Lower lobe of right lung (tissue), 2 donors: ENCODE measurements around the gene ABHD17B. TPM values are rescaled to one million over a fixed set of nuclear protein-coding genes. Genes with fewer than 3 reads are reported as not detected.

Experiments used
- ATAC-seq, 2 donors: fragments of 200-7000 bp; cut with Tn5 transposase; one replicate each; pipeline ENCODE4 v1.9.1; 2020 to 2022; ENCODE audit warnings: mild to moderate bottlenecking in 2 of 2, moderate library complexity in 2 of 2
- DNase-seq: peaks from one replicate; pipeline ENCODE4 v3.0.0-alpha.2; 2020
- H3K27ac ChIP-seq: fragments of 200-600 bp; one replicate; pipeline ENCODE4 v1.8.0; 2022
- H3K27me3 ChIP-seq: fragments of 200-600 bp; one replicate; pipeline ENCODE4 v1.8.0; 2022; ENCODE audit warnings: low read depth
- H3K36me3 ChIP-seq: fragments of 200-600 bp; one replicate; pipeline ENCODE4 v1.8.0; 2022; ENCODE audit warnings: mild to moderate bottlenecking
- H3K4me1 ChIP-seq: fragments of 200-600 bp; one replicate; pipeline ENCODE4 v1.8.0; 2022
- H3K4me3 ChIP-seq: fragments of 200-600 bp; one replicate; pipeline ENCODE4 v1.8.0; 2022; ENCODE audit warnings: mild to moderate bottlenecking
- H3K9me3 ChIP-seq: fragments of 200-600 bp; one replicate; pipeline ENCODE4 v1.8.0; 2022
- CTCF ChIP-seq: fragments of 200-600 bp; IDR thresholded peaks from one replicate; pipeline ENCODE4 v1.8.0; 2022; ENCODE audit warnings: antibody characterized with exemption, mild to moderate bottlenecking
- intact Hi-C: fragments of 100-400 bp; cut with DNase I; formaldehyde crosslinking; loops from one replicate; pipeline ENCODE4 v1.11.0; 2022
- total RNA-seq: library from RNA; stranded (reverse); fragmentation: NEBNext Ultra II Directional; extraction: Animal tissue kit (Norgen Biotek cat#: 25700); gene quantifications from one replicate; pipeline ENCODE4 v1.2.1, GENCODE V29; 2021
- donor health status: DM: no; HTN: yes; CAD: no; lungs with severe emphysema.

ABHD17B gene
- total RNA-seq, 1 donor from 2014 or later, result 12.8 TPM

- Histone ChIP-seq H3K4me3 (no peak overlapping the region), H3K4me1 (no peaks in the 10 kb centered on the region), H3K9me3 (no peaks in the 10 kb centered on the region), H3K27me3 (no peaks in the 10 kb centered on the region), H3K27ac (no peak overlapping the region), H3K36me3 (no peaks in the 10 kb centered on the region)
- no peak for DNase-seq
- intact Hi-C loops, result no loop called here
- no peak for ATAC-seq
- no peak for TF ChIP-seq CTCF
These were observed 30.1 kb upstream of the ABHD17B start for GRCh38 chr9:71941060-71941568.

GRCh38 chr9:71937898-71938297 is 26.9 kb upstream of the ABHD17B start:
- H3K4me3 ChIP-seq, result no peak overlapping the region
- no peaks in the 10 kb centered on the region for H3K9me3 ChIP-seq
- no peak for TF ChIP-seq CTCF
- DNase-seq, result no peak
- ATAC-seq, result no peak
- no peaks in the 10 kb centered on the region for H3K36me3 ChIP-seq
- intact Hi-C loops, result no loop called here
- H3K27ac ChIP-seq, result no peak overlapping the region
- H3K4me1 ChIP-seq, result no peaks in the 10 kb centered on the region
- H3K27me3 ChIP-seq, result no peaks in the 10 kb centered on the region

- Histone ChIP-seq H3K9me3 (no peaks in the 10 kb centered on the region), H3K27ac (no peak overlapping the region), H3K4me3 (no peak overlapping the region), H3K27me3 (no peaks in the 10 kb centered on the region), H3K4me1 (no peaks in the 10 kb centered on the region), H3K36me3 (no peaks in the 10 kb centered on the region)
- no peak for TF ChIP-seq CTCF
- ATAC-seq (no peak), DNase-seq (no peak)
- intact Hi-C loops, result no loop called here
These were observed 26.2 kb upstream of the ABHD17B start for GRCh38 chr9:71937070-71937625.

- Histone ChIP-seq H3K36me3 (no peaks in the 10 kb centered on the region), H3K4me1 (no peaks in the 10 kb centered on the region), H3K27me3 (no peaks in the 10 kb centered on the region), H3K9me3 (no peaks in the 10 kb centered on the region), H3K4me3 (no peak overlapping the region), H3K27ac (no peak overlapping the region)
- intact Hi-C loops, result no loop called here
- TF ChIP-seq CTCF, result no peak
- DNase-seq (no peak), ATAC-seq (no peak)
These were observed 25.1 kb upstream of the ABHD17B start for GRCh38 chr9:71936066-71936465.

- Histone ChIP-seq H3K9me3 (no peaks in the 10 kb centered on the region), H3K27me3 (no peaks in the 10 kb centered on the region), H3K27ac (no peak overlapping the region), H3K36me3 (no peaks in the 10 kb centered on the region), H3K4me1 (no peaks in the 10 kb centered on the region), H3K4me3 (no peak overlapping the region)
- ATAC-seq (no peak), DNase-seq (no peak)
- TF ChIP-seq CTCF, result no peak
- intact Hi-C loops, result no loop called here
These were observed 20.2 kb upstream of the ABHD17B start for GRCh38 chr9:71931166-71931565.
